ENCODE data around the gene C11orf65.
"Not testable (repeated sequence)": the region's sequence is repeated elsewhere in the genome, so short reads cannot be mapped to it uniquely, and the experiment has no call there.

Gene C11orf65

DNA sequence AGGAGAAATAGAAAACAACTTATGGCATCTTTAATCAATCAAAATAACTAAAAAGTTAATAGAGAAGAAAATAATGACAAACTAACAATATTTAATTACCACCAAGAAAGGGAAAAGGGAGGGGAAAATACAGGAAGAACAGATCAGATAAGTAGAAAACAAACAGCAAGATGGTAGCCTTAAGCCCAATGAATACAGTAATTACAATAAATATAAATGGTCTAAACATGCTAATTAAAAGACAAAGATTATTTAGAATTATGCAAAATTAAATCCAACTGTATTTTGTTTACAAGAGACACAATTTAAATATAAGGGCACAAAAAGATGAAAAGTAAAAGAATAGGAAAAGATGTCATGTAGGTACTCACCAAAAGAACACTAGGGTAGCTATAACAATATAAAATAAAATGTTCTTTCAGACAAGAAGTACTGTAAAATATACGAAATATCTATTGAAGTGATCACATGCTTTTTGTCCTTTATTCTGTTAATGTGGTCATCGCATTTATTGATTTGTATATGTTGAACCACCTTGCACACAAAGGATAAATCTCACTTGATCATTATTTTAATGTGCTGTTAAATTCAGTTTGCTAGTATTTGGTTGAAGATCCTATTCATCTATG is 14.0 kb downstream of the C11orf65 start:
- H3K27me3 ChIP-seq (ENCODE audit: control insufficient read depth, insufficient read depth, low read length) = no peaks in the 10 kb centered on the region
- no peaks in the 10 kb centered on the region for H3K9me3 ChIP-seq (ENCODE audit: control insufficient read depth, insufficient read depth, low read length)
- no peak overlapping the region for H3K9ac ChIP-seq (ENCODE audit: low read depth, low read length)
- H3K4me1 ChIP-seq (ENCODE audit: control insufficient read depth, insufficient read depth, low read length) = no peaks in the 10 kb centered on the region
- H3K36me3 ChIP-seq (ENCODE audit: control insufficient read depth, insufficient read depth, low read length) = no peaks in the 10 kb centered on the region
- no peak overlapping the region for H3K4me3 ChIP-seq (ENCODE audit: low read depth, low read length)

DNA sequence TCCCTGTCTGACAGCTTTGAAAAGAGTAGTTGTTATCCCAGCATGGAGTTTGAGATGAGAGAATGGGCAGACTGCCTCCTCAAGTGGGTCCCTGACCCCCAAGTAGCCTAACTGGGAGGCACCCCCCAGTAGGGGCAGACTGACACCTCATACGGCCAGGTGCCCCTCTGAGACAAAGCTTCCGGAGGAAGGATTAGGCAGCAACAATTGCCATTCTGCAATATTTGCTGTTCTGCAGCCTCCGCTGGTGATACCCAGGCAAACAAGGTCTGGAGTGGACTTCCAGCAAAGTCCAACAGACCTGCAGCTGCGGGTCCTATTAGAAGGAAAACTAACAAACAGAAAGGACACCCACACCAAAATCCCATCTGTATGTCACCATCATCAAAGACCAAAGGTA is 25.9 kb downstream of the C11orf65 start:
- not testable (repeated sequence) for H3K4me3 ChIP-seq (ENCODE audit: low read depth, low read length); H3K36me3 ChIP-seq (ENCODE audit: control insufficient read depth, insufficient read depth, low read length); H3K9ac ChIP-seq (ENCODE audit: low read depth, low read length); H3K9me3 ChIP-seq (ENCODE audit: control insufficient read depth, insufficient read depth, low read length); H3K27me3 ChIP-seq (ENCODE audit: control insufficient read depth, insufficient read depth, low read length); H3K4me1 ChIP-seq (ENCODE audit: control insufficient read depth, insufficient read depth, low read length)

DNA sequence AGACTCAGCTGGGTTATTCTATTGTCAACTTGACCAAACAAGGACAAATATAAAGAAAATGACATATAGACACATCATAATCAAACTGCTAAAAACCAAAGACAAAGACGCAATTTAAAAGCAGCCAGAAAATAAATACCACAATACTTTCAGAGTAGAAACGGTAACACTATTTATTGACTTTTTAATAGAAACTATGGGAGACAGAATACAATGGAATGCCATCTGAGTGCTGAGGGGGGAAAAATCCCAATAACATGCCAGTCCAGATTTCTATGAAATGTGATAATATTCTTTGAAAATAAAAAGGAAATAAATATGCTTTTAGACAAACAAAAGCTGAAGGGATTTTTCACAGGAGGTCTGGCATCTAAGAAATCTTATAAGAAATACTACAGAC is 30.7 kb downstream of the C11orf65 start:
- H3K27me3 ChIP-seq (ENCODE audit: control insufficient read depth, insufficient read depth, low read length) = no peaks in the 10 kb centered on the region
- peaks cover 4% of the 10 kb centered on the region for H3K9me3 ChIP-seq (ENCODE audit: control insufficient read depth, insufficient read depth, low read length)
- no peaks in the 10 kb centered on the region for H3K36me3 ChIP-seq (ENCODE audit: control insufficient read depth, insufficient read depth, low read length)
- H3K4me1 ChIP-seq (ENCODE audit: control insufficient read depth, insufficient read depth, low read length) = no peaks in the 10 kb centered on the region
- no peak overlapping the region for H3K9ac ChIP-seq (ENCODE audit: low read depth, low read length)
- no peak overlapping the region for H3K4me3 ChIP-seq (ENCODE audit: low read depth, low read length)

DNA sequence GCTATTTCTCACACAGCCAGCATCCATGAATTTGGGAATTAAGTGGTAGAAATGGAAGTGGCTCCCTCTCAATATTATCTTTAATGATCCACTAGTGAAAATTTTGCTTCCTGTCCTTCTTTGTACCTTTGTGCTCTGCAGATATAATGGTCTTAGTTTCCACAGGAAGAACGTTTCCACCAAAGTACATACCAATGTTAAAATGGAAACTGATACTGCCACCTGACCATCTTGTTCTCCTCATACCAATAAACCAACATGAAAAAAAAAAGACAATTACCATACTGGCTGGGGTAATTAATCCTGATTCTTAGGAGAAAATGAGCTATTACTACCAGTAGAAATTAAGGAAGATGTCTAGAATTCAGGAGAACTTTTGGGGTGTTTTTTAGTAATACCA is 32.3 kb downstream of the C11orf65 start:
- Histone ChIP-seq H3K27me3 (ENCODE audit: control insufficient read depth, insufficient read depth, low read length) (no peaks in the 10 kb centered on the region), H3K4me3 (ENCODE audit: low read depth, low read length) (no peak overlapping the region), H3K9me3 (ENCODE audit: control insufficient read depth, insufficient read depth, low read length) (peaks cover 2% of the 10 kb centered on the region), H3K36me3 (ENCODE audit: control insufficient read depth, insufficient read depth, low read length) (no peaks in the 10 kb centered on the region), H3K4me1 (ENCODE audit: control insufficient read depth, insufficient read depth, low read length) (no peaks in the 10 kb centered on the region), H3K9ac (ENCODE audit: low read depth, low read length) (no peak overlapping the region)

DNA sequence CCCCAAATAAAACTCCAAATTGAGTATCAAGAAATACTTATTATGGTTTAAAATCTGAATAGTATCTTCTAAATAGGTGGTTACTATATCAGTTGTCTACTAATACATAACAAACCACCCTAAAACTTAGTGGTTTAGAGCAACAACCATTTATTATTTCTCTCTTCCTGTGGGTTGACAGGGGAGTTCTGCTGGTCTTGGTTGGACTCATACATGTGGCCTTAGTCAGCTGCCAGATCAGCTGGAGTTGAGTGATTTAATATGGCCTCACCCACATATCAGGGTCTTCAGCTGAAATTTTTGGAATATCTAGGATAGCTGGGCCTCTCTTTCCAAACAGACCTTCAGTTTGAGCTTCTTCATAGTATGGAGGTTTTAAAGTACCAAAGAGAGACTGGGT is 34.5 kb downstream of the C11orf65 start:
- Histone ChIP-seq H3K9me3 (ENCODE audit: control insufficient read depth, insufficient read depth, low read length) (no peaks in the 10 kb centered on the region), H3K4me3 (ENCODE audit: low read depth, low read length) (no peak overlapping the region), H3K9ac (ENCODE audit: low read depth, low read length) (no peak overlapping the region), H3K27me3 (ENCODE audit: control insufficient read depth, insufficient read depth, low read length) (no peaks in the 10 kb centered on the region), H3K4me1 (ENCODE audit: control insufficient read depth, insufficient read depth, low read length) (no peaks in the 10 kb centered on the region), H3K36me3 (ENCODE audit: control insufficient read depth, insufficient read depth, low read length) (no peaks in the 10 kb centered on the region)

DNA sequence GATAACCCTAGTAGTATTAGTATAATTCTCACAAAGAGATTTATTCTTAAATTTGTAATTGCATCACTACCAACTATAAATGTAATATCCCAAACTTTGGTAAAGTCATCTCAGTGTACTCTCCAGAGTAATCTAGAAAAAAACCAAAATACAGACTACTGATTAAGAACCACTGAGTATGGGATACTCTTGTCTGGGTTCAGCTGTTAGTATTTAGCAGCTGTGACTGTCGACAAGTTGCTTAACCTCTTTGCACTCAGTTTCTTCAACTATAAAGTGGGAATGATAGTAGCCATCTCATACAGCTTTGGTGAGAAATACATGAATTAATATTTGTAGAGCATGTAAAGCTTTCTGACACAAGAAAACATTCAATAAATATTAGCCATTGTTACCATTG is 35.3 kb downstream of the C11orf65 start:
- Histone ChIP-seq H3K27me3 (ENCODE audit: control insufficient read depth, insufficient read depth, low read length) (no peaks in the 10 kb centered on the region), H3K4me3 (ENCODE audit: low read depth, low read length) (no peak overlapping the region), H3K36me3 (ENCODE audit: control insufficient read depth, insufficient read depth, low read length) (no peaks in the 10 kb centered on the region), H3K9me3 (ENCODE audit: control insufficient read depth, insufficient read depth, low read length) (no peaks in the 10 kb centered on the region), H3K4me1 (ENCODE audit: control insufficient read depth, insufficient read depth, low read length) (no peaks in the 10 kb centered on the region), H3K9ac (ENCODE audit: low read depth, low read length) (no peak overlapping the region)

DNA sequence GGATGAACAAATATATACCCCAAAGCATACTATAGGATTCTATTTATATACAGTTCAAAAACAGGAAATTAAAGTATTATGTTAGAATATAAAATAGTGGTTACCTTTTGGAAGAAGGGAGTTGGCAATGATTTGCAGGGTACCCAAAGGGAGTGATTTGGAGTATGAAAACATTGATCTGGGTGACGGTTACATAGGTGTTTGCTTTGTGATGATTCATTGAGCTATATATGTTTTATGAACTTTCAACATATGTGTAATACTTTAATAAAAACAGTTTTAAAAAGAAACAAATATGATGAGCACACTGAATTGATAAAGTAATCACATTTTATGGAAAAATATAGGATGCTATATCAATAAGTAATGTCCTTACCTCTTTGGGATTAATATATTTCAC is 36.0 kb downstream of the C11orf65 start:
- Histone ChIP-seq H3K4me1 (ENCODE audit: control insufficient read depth, insufficient read depth, low read length) (no peaks in the 10 kb centered on the region), H3K36me3 (ENCODE audit: control insufficient read depth, insufficient read depth, low read length) (no peaks in the 10 kb centered on the region), H3K9ac (ENCODE audit: low read depth, low read length) (no peak overlapping the region), H3K4me3 (ENCODE audit: low read depth, low read length) (no peak overlapping the region), H3K9me3 (ENCODE audit: control insufficient read depth, insufficient read depth, low read length) (no peaks in the 10 kb centered on the region), H3K27me3 (ENCODE audit: control insufficient read depth, insufficient read depth, low read length) (no peaks in the 10 kb centered on the region)

DNA sequence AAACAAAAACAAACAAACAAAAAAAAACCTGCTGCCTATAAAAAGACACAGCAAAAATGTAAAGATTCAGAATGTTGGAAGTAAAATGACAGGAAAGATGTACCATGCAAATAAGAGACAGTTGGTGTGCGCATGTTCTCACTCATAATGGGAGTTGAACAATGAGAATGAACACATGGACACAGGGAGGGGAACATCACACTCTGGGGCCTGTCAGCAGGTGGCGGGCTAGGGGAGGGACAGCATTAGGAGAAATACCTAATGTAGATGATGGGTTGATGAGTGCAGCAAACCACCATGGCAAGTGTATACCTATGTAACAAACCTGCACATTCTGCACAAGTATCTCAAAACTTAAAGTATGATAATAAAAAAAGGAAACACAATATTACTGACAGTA is 49.8 kb downstream of the C11orf65 start:
- not testable (repeated sequence) for H3K4me3 ChIP-seq (ENCODE audit: low read depth, low read length); H3K4me1 ChIP-seq (ENCODE audit: control insufficient read depth, insufficient read depth, low read length); H3K27me3 ChIP-seq (ENCODE audit: control insufficient read depth, insufficient read depth, low read length); H3K9me3 ChIP-seq (ENCODE audit: control insufficient read depth, insufficient read depth, low read length); H3K9ac ChIP-seq (ENCODE audit: low read depth, low read length); H3K36me3 ChIP-seq (ENCODE audit: control insufficient read depth, insufficient read depth, low read length)

DNA sequence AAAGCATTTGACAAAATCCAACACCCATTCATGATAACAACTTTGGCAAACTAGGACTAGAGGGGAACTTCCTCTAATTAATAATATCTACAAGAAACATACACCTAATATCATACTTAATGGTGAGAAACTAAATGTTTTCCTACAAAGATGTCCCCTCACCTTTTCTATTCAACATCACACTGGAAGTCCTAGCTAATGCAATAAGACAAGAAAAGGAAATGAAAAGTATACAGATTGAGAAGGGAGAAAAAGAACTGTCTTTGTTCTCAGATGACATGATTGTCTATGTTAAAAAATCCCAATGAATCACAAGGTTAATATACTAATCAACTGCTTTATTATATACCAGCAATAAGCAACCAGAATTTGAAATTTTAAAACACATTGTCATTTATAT is 52.4 kb downstream of the C11orf65 start:
- H3K4me3 ChIP-seq (ENCODE audit: low read depth, low read length) = no peak overlapping the region
- no peaks in the 10 kb centered on the region for H3K27me3 ChIP-seq (ENCODE audit: control insufficient read depth, insufficient read depth, low read length)
- no peak overlapping the region for H3K9ac ChIP-seq (ENCODE audit: low read depth, low read length)
- no peaks in the 10 kb centered on the region for H3K4me1 ChIP-seq (ENCODE audit: control insufficient read depth, insufficient read depth, low read length)
- no peaks in the 10 kb centered on the region for H3K36me3 ChIP-seq (ENCODE audit: control insufficient read depth, insufficient read depth, low read length)
- no peaks in the 10 kb centered on the region for H3K9me3 ChIP-seq (ENCODE audit: control insufficient read depth, insufficient read depth, low read length)

DNA sequence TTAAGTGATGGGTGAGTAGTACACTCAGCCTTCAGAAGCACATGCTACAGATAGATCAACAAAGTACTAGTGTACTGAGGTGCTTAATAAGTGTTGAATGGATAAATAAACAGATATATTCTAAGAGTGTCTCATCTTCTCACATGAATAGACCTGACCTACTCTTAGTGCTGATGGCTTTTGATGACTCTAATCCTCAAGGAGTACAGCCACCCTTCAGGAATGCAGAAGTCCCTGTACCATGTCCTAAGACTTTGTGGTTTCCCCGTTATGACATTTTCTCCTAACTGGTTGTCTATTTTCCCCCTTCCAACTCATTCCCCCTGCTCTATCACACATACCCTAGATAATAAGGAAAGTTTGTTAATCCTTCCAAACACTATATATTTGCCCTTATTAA is 61.6 kb downstream of the C11orf65 start:
- no peak overlapping the region for H3K9ac ChIP-seq (ENCODE audit: low read depth, low read length)
- no peaks in the 10 kb centered on the region for H3K27me3 ChIP-seq (ENCODE audit: control insufficient read depth, insufficient read depth, low read length)
- no peaks in the 10 kb centered on the region for H3K9me3 ChIP-seq (ENCODE audit: control insufficient read depth, insufficient read depth, low read length)
- no peaks in the 10 kb centered on the region for H3K4me1 ChIP-seq (ENCODE audit: control insufficient read depth, insufficient read depth, low read length)
- H3K36me3 ChIP-seq (ENCODE audit: control insufficient read depth, insufficient read depth, low read length) = no peaks in the 10 kb centered on the region
- H3K4me3 ChIP-seq (ENCODE audit: low read depth, low read length) = no peak overlapping the region

DNA sequence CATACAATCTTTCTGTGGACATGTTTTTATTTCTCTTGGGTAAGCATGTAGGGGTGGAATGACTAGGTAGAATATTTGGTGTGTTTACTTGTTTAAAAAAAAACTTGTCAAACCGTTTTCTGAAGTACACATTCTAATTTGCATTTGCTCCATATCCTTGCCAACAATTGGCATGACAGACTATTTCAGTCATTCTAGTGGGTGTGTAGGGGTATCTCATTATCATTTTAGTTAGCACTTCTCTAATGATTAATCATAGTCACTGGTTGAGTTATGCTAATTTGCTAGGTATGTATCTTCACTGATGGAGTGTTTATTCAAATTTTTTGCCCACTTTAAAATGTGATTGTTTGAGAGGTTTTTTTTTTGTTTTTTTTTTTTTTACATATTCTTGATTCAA is 64.3 kb downstream of the C11orf65 start:
- Histone ChIP-seq H3K4me3 (ENCODE audit: low read depth, low read length) (no peak overlapping the region), H3K36me3 (ENCODE audit: control insufficient read depth, insufficient read depth, low read length) (no peaks in the 10 kb centered on the region), H3K4me1 (ENCODE audit: control insufficient read depth, insufficient read depth, low read length) (no peaks in the 10 kb centered on the region), H3K27me3 (ENCODE audit: control insufficient read depth, insufficient read depth, low read length) (no peaks in the 10 kb centered on the region), H3K9me3 (ENCODE audit: control insufficient read depth, insufficient read depth, low read length) (no peaks in the 10 kb centered on the region), H3K9ac (ENCODE audit: low read depth, low read length) (no peak overlapping the region)

DNA sequence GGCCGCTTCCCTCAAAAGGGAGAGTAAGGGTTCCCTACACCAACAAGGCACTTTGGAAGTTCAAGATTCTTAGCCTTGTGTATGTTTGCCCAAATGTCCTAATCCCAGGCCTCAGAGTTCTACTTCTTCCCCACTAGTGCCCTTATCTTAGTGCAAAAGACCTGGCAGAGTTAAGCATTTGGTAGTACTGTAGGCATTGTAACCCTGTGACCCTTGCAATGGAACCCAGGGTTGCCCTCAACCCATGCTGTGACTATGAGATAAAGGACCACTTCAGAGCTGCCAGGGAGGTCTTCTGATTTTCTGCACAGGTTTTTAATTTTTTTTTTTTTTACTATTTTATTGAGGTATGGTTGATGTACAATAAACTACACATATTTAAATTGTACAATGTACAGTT is 65.1 kb downstream of the C11orf65 start:
- Histone ChIP-seq H3K4me3 (ENCODE audit: low read depth, low read length) (no peak overlapping the region), H3K4me1 (ENCODE audit: control insufficient read depth, insufficient read depth, low read length) (no peaks in the 10 kb centered on the region), H3K9me3 (ENCODE audit: control insufficient read depth, insufficient read depth, low read length) (no peaks in the 10 kb centered on the region), H3K9ac (ENCODE audit: low read depth, low read length) (no peak overlapping the region), H3K36me3 (ENCODE audit: control insufficient read depth, insufficient read depth, low read length) (no peaks in the 10 kb centered on the region), H3K27me3 (ENCODE audit: control insufficient read depth, insufficient read depth, low read length) (no peaks in the 10 kb centered on the region)

DNA sequence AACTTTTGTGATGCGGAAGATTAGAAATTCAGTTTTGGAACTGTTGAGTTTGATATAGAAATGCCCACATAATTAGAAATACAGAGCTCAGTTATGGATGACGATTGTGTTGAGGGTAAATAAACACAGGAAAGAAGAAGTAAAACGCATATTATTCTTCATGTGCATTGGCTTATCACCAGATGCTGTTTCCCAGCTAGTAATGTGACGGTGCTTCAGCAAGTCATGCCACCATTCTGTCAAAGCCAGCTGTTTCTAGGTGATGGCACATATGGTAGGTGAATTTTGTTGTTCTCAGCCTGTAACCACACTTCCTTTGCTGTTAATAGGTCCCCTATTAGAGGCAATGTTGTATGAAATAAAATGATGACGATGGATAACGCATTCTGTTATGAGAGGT is 68.9 kb downstream of the C11orf65 start:
- Histone ChIP-seq H3K9ac (ENCODE audit: low read depth, low read length) (no peak overlapping the region), H3K4me1 (ENCODE audit: control insufficient read depth, insufficient read depth, low read length) (no peaks in the 10 kb centered on the region), H3K36me3 (ENCODE audit: control insufficient read depth, insufficient read depth, low read length) (no peaks in the 10 kb centered on the region), H3K27me3 (ENCODE audit: control insufficient read depth, insufficient read depth, low read length) (no peaks in the 10 kb centered on the region), H3K9me3 (ENCODE audit: control insufficient read depth, insufficient read depth, low read length) (no peaks in the 10 kb centered on the region), H3K4me3 (ENCODE audit: low read depth, low read length) (no peak overlapping the region)
